ENCODE data around the gene ZNF222. TPM values are rescaled to one million over a fixed set of nuclear protein-coding genes. Genes with fewer than 3 reads are reported as not detected.

ZNF222 gene
- total and polyA plus RNA-seq, 2 of the 8 experiments (the other 6 are each of a cell fraction or from before 2014, with no cell fraction given): 1.7 to 3.4 TPM

- TF ChIP-seq HDAC2 (IDR thresholded peaks at IDR 0.05; ENCODE audit: borderline replicate concordance in 1 of 2, low read depth in 2 of 2, low read length in 2 of 2): no peak
- TF ChIP-seq ATF3 (IDR thresholded peaks at IDR 0.05; ENCODE audit: insufficient read depth, low read depth, low read length): no peak
- no peak; the same call in 1 of the 2 replicates for TF ChIP-seq EGR1 (IDR thresholded peaks at IDR 0.05; ENCODE audit: borderline replicate concordance, low read depth, low read length)
- TF ChIP-seq KDM5A (IDR thresholded peaks at IDR 0.05; ENCODE audit: low read length): no peak
- TF ChIP-seq POLR2AphosphoS5 (IDR thresholded peaks at IDR 0.05; ENCODE audit: low read depth, low read length): peak; percentile 31; the same call in 1 of the 2 replicates
- no peak for TF ChIP-seq SIRT6 (IDR thresholded peaks at IDR 0.05; ENCODE audit: low read length)
- TF ChIP-seq RNF2 (IDR thresholded peaks at IDR 0.05; ENCODE audit: borderline replicate concordance, low read depth, low read length, missing control alignments, poor library complexity, severe bottlenecking): no peak
- no peak for TF ChIP-seq ATF2 (IDR thresholded peaks at IDR 0.05; ENCODE audit: low read length)
- TF ChIP-seq ZNF274 (IDR thresholded peaks at IDR 0.05; ENCODE audit: borderline replicate concordance, extremely low read depth, low read length): no peak
- no peak for TF ChIP-seq RBBP5 (IDR thresholded peaks at IDR 0.05; ENCODE audit: borderline replicate concordance, low read depth, low read length)
- peak in 1 of 2 experiments; percentile 60; a peak in 1 of 3 replicates for TF ChIP-seq POLR2A (IDR thresholded peaks at IDR 0.05; ENCODE audit: control extremely low read depth in 1 of 2, low read depth in 2 of 2, low read length in 2 of 2)
- TF ChIP-seq GTF2F1 (IDR thresholded peaks at IDR 0.05; ENCODE audit: borderline replicate concordance, low read depth, low read length): no peak
- no peak for TF ChIP-seq POU5F1 (IDR thresholded peaks at IDR 0.05; ENCODE audit: low read depth, low read length)
- TF ChIP-seq SAP30 (IDR thresholded peaks at IDR 0.05; ENCODE audit: insufficient read depth, insufficient replicate concordance, low read length): no peak
- TF ChIP-seq CBX8 (IDR thresholded peaks at IDR 0.05; ENCODE audit: borderline replicate concordance, low read depth, low read length): no peak
- TF ChIP-seq SRF (IDR thresholded peaks at IDR 0.05; ENCODE audit: low read depth, low read length): no peak
- TF ChIP-seq NRF1 (IDR thresholded peaks at IDR 0.05; ENCODE audit: low read depth, low read length): no peak
- TF ChIP-seq TEAD4 (IDR thresholded peaks at IDR 0.05; ENCODE audit: low read depth, low read length): no peak
Measured at GRCh38 chr19:44051650-44052402, 26.6 kb downstream of the ZNF222 start, which contains the start of gene ZNF223 (continued).

All from H1 (cell line).